ENCODE data around the gene LMO2.

DNA sequence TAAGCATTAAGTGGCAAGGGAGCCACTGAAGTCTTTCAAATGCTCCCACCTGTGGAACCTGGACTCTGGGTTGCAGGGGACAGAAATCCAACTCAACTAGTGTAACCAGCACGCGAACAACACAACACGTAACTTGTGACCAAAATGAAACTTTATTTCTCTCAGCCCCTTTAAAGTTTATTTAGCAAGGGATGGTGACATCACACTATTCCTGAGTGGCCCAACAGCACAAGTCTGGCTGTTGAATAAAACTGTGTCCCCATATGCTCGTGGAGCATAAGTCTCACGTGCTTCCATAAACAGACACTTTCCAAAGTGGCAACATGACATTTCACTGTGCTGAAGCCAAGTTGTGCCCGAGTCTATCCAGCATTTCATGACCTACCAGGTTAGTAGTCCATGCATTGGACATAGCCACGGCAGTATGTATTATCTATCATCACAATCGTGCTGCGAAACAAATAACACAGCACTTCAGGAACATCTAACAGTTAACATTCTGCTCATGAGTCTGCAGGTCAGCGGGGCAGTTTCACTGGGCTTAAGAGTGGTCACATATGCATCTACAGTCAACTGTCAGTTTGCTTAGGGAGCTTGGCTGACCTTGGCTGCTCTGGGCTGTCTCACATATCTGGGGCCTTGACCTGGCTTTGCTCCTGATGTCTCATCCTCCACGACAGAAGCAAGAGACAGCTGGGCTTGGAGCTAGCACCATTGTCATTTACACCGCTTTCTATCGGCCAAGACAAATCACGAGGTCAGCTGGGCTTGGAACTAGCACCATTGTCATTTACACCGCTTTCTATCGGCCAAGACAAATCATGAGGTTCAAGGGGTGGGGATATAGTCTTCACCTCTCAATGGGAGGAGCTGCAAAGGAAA lies 35.0 kb upstream of the LMO2 start:
- TF ChIP-seq, protein P1, sequence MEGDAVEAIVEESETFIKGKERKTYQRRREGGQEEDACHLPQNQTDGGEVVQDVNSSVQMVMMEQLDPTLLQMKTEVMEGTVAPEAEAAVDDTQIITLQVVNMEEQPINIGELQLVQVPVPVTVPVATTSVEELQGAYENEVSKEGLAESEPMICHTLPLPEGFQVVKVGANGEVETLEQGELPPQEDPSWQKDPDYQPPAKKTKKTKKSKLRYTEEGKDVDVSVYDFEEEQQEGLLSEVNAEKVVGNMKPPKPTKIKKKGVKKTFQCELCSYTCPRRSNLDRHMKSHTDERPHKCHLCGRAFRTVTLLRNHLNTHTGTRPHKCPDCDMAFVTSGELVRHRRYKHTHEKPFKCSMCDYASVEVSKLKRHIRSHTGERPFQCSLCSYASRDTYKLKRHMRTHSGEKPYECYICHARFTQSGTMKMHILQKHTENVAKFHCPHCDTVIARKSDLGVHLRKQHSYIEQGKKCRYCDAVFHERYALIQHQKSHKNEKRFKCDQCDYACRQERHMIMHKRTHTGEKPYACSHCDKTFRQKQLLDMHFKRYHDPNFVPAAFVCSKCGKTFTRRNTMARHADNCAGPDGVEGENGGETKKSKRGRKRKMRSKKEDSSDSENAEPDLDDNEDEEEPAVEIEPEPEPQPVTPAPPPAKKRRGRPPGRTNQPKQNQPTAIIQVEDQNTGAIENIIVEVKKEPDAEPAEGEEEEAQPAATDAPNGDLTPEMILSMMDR (IDR thresholded peaks at IDR 0.05) = no peak
- no peak for TF ChIP-seq POLR2A (IDR thresholded peaks at IDR 0.05)
